HepG2 (cell line): ENCODE results near the gene NEGR1. TPM values are rescaled to one million over a fixed set of nuclear protein-coding genes. Genes with fewer than 3 reads are reported as not detected.

Source experiments
- ATAC-seq: fragments of 200-7000 bp; cut with Tn5 transposase; 3 replicates; pipeline ENCODE4 v1.9.1; 2020; ENCODE audit warnings: mild to moderate bottlenecking, moderate library complexity
- BruUV-seq: library from RNA; stranded (reverse); fragments of 400-500 nt; replicated peaks from 2 replicates; lab custom pipeline; 2021; lab: Mats Ljungman, UMichigan
- CTCF ChIA-PET: fragments of 300-600 bp; formaldehyde crosslinking; extraction: SDS; loops from one replicate; lab custom pipeline; 2021; ENCODE audit warnings: low total read pairs, inconsistent platforms, low intra/inter-chr PET ratio; lab: Yijun Ruan, JAX
- POLR2A ChIA-PET: fragments of 350-600 bp; sonication (Branson Sonifier 250); formaldehyde crosslinking; loops from one replicate; lab custom pipeline; 2020; ENCODE audit warnings: antibody characterized with exemption, inconsistent platforms; lab: Yijun Ruan, JAX
- DNase-seq: peaks from one replicate; pipeline ENCODE4 v3.0.0-alpha.2; 2015; ENCODE audit warnings: low spot score
- FAIRE-seq: peaks from 3 replicates; lab custom pipeline; 2011; peaks lifted over from hg19 to GRCh38; lab: Jason Lieb, UNC
- H2AFZ ChIP-seq: one replicate; pipeline ENCODE4 v1.6.1; 2011; ENCODE audit warnings: low read length, inconsistent platforms
- H3K27ac ChIP-seq: fragments of 300-600 bp; 3 replicates; pipeline ENCODE4 v1.8.0; 2011; ENCODE audit warnings: mixed run types, mild to moderate bottlenecking, mixed read lengths, low read length, inconsistent platforms; ENCODE audit not compliant: insufficient read depth; ENCODE audit errors: extremely low read length
- H3K27me3 ChIP-seq, 2 experiments: fragments of 200-600 bp in 1 of 2; 2 replicates in 1 of 2; 3 replicates in 1 of 2; pipeline versions ENCODE4 v1.6.0 to v1.8.0; 2011; ENCODE audit warnings: low read length in 2 of 2, mild to moderate bottlenecking in 2 of 2, moderate library complexity in 2 of 2, inconsistent platforms in 1 of 2; ENCODE audit not compliant: insufficient read depth in 2 of 2, control insufficient read depth in 1 of 2
- H3K36me3 ChIP-seq, 2 experiments: fragments of 200-600 bp in 1 of 2; replicated peaks in 1 of 2; 2 replicates in 1 of 2; 3 replicates in 1 of 2; pipeline versions ENCODE4 v1.5.1 to v1.8.0; 2011; ENCODE audit warnings: low read length in 2 of 2, inconsistent platforms in 1 of 2; ENCODE audit not compliant: insufficient read depth in 2 of 2, control insufficient read depth in 1 of 2
- H3K4me1 ChIP-seq: 2 replicates; pipeline ENCODE4 v1.5.1; 2012; ENCODE audit warnings: low read length, inconsistent platforms; ENCODE audit not compliant: insufficient read depth
- H3K4me2 ChIP-seq: 2 replicates; pipeline ENCODE4 v1.6.0; 2011; ENCODE audit warnings: low read depth, low read length, inconsistent platforms
- H3K4me3 ChIP-seq, 3 experiments: fragments of 200-600 bp in 1 of 3; sonication (generic), shearing (Covaris generic) in 1 of 3; replicated peaks in 1 of 3; 2 replicates each; pipeline ENCODE4 v1.5.1; 2011 to 2016; ENCODE audit warnings: low read length in 3 of 3, inconsistent platforms in 2 of 3, low read depth in 2 of 3, mild to moderate bottlenecking in 2 of 3, control low read depth in 1 of 3, mixed read lengths in 1 of 3; ENCODE audit not compliant: insufficient read depth in 1 of 3
- H3K79me2 ChIP-seq: one replicate; pipeline ENCODE4 v1.6.1; 2011; ENCODE audit warnings: low read length, inconsistent platforms; ENCODE audit not compliant: insufficient read depth
- H3K9ac ChIP-seq: 2 replicates; pipeline ENCODE4 v1.6.0; 2011; ENCODE audit warnings: mild to moderate bottlenecking, low read depth, low read length, inconsistent platforms; ENCODE audit not compliant: insufficient read depth
- H3K9me3 ChIP-seq: 2 replicates; pipeline ENCODE4 v1.5.1; 2012; ENCODE audit warnings: mild to moderate bottlenecking, low read length
- H4K20me1 ChIP-seq: 2 replicates; pipeline ENCODE4 v1.6.0; 2011; ENCODE audit warnings: inconsistent platforms, mild to moderate bottlenecking, low read length, moderate library complexity; ENCODE audit not compliant: insufficient read depth
- CEBPG ChIP-seq: IDR thresholded peaks from 2 replicates; pipeline ENCODE4 v1.6.1; 2016
- DNMT1 ChIP-seq: sonication (generic); formaldehyde crosslinking; IDR thresholded peaks from 2 replicates; pipeline ENCODE4 v1.5.1; 2020; ENCODE audit warnings: mild to moderate bottlenecking, missing genetic modification reagents
- HOXA5 ChIP-seq: sonication (generic); formaldehyde crosslinking; IDR thresholded peaks from 2 replicates; pipeline ENCODE4 v1.4.0; 2020; ENCODE audit warnings: missing genetic modification reagents
- MNT ChIP-seq: fragments of 450-650 bp; IDR thresholded peaks from 2 replicates; pipeline ENCODE4 v1.6.1; 2016
- NR2F6 ChIP-seq, 2 experiments: IDR thresholded peaks; 2 replicates each; pipeline ENCODE4 v1.6.1; 2016; ENCODE audit warnings: antibody characterized with exemption in 1 of 2, mild to moderate bottlenecking in 1 of 2
- PCBP1 ChIP-seq: fragments of 200-400 bp; formaldehyde crosslinking; IDR thresholded peaks from 2 replicates; pipeline ENCODE4 v1.6.1; 2017; ENCODE audit warnings: mild to moderate bottlenecking, low read depth, low read length, borderline replicate concordance
- SIN3A ChIP-seq: IDR thresholded peaks from 2 replicates; pipeline ENCODE4 v1.6.1; 2011; ENCODE audit warnings: low read depth, mild to moderate bottlenecking, control low read depth, low read length, borderline replicate concordance
- STAT5B ChIP-seq: sonication (generic); formaldehyde crosslinking; IDR thresholded peaks from 2 replicates; pipeline ENCODE4 v1.4.0; 2020; ENCODE audit warnings: missing genetic modification reagents
- ZNF251 ChIP-seq: sonication (generic); formaldehyde crosslinking; IDR thresholded peaks from 2 replicates; pipeline ENCODE4 v1.9.0; 2021; ENCODE audit warnings: mild to moderate bottlenecking, missing genetic modification reagents
- ZNF343 ChIP-seq: sonication (generic); formaldehyde crosslinking; IDR thresholded peaks from 2 replicates; pipeline ENCODE4 v1.4.0; 2020; ENCODE audit warnings: mild to moderate bottlenecking, missing genetic modification reagents
- WGBS: methylation state at CpG from one replicate; pipeline ENCODE4 v1.1.6; 2017; ENCODE audit warnings: low lambda C conversion rate; 5-methylcytosine and 5-hydroxymethylcytosine counted together
- in situ Hi-C: cut with HindIII; loops from 2 replicates; pipeline ENCODE4 v1.10.0; 2017; ENCODE audit warnings: low pct_unique_long_range_greater_than_20kb; ENCODE audit not compliant: extremely low pct_ligation_motif_present
- intact Hi-C: fragments of 100-400 bp; cut with micrococcal nuclease; formaldehyde crosslinking; loops from one replicate; pipeline ENCODE4 v1.10.0; 2022; ENCODE audit not compliant: unreplicated experiment
- polyA plus RNA-seq, 8 experiments: library from polyadenylated mRNA; depleted of rRNA in 3 of 8; stranded (reverse) in 7 of 8; unstranded in 1 of 8; fragments of >200 nt; fragmentation: Illumina TruSeq in 4 of 8; extraction: Trizol in 4 of 8; gene quantifications; 2 replicates each; pipeline versions ENCODE4 v1.2.1 to v1.2.3, GENCODE V29; 2011 to 2016; ENCODE audit warnings: low read depth in 4 of 8, missing spikeins in 1 of 8, mixed read lengths in 1 of 8; ENCODE audit not compliant: insufficient read depth in 1 of 8
- total RNA-seq, 5 experiments: library from RNA; depleted of rRNA; stranded (reverse); fragments of >200 nt; fragmentation: Illumina TruSeq; extraction: Trizol; gene quantifications; 2 replicates each; pipeline ENCODE4 v1.2.3, GENCODE V29; 2016; ENCODE audit warnings: low read depth in 1 of 5
- TF ChIP-seq, protein P1 (sequence below): sonication (generic); formaldehyde crosslinking; IDR thresholded peaks from 2 replicates; pipeline ENCODE4 v1.4.0; 2020; ENCODE audit warnings: missing genetic modification reagents

The NEGR1 gene
- total and polyA plus RNA-seq, 2 of the 13 experiments (the other 11 are each of a cell fraction or from before 2014, with no cell fraction given), result not detected

DNA sequence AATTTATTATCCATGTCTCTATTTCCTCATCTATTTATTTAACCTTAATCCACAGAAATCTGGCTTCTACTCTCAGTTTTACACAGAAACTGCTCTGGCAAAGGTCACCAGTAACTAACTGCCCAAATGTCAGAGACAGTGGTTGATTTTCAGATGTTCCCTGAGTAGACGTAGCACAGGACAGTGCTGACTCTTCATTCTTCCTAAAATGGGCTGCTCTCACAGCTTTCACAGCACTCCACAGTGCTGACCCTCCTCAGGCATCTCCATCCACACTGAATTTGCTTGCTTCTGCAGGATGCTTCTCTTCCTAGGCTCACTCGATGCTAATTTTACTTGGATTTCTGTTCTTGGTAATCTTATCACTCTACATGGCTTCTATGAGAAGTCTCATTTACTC lies 693.3 kb downstream of the NEGR1 start:
- WGBS, result 0% methylated on average over 2 of the region's 2 CpGs
- BruUV-seq, result no TSS peak
- Histone ChIP-seq H3K27me3 (no peaks in the 10 kb centered on the region), H3K4me2 (no peak overlapping the region)
- TF ChIP-seq NR2F6 (IDR thresholded peaks at IDR 0.05) (no peak), NR2F6 (CRISPR knock-in tag; IDR thresholded peaks at IDR 0.05) (no peak), SIN3A (no peak), STAT5B (CRISPR knock-in tag) (no peak), MNT (no peak)
- TF ChIP-seq, all 625 proteins: peak for 0
- H3K36me3 ChIP-seq, result no peaks in the 10 kb centered on the region
- no peak overlapping the region for H3K9ac ChIP-seq
- no peak for ATAC-seq
- ChIA-PET CTCF (no interaction called here), POLR2A (no interaction called here)
- H4K20me1 ChIP-seq, result no peaks in the 10 kb centered on the region
- H2AFZ ChIP-seq, result no peak overlapping the region
- H3K79me2 ChIP-seq, result no peaks in the 10 kb centered on the region
- DNase-seq, result no peak
- no peak overlapping the region for H3K27ac ChIP-seq
- H3K4me1 ChIP-seq, result no peaks in the 10 kb centered on the region
- no peak overlapping the region for H3K4me3 ChIP-seq
- intact Hi-C loops, result no loop called here
- no peak for FAIRE-seq
- no peaks in the 10 kb centered on the region for H3K9me3 ChIP-seq
- in situ Hi-C loops, result no loop called here

- ATAC-seq (no peak), DNase-seq (no peak), FAIRE-seq (no peak)
- H3K9ac ChIP-seq, result no peak overlapping the region
- no peaks in the 10 kb centered on the region for H3K4me1 ChIP-seq
- no peak overlapping the region for H3K4me2 ChIP-seq
- H4K20me1 ChIP-seq, result no peaks in the 10 kb centered on the region
- H2AFZ ChIP-seq, result no peak overlapping the region
- intact Hi-C loops, result no loop called here
- H3K9me3 ChIP-seq, result no peaks in the 10 kb centered on the region
- ChIA-PET POLR2A (no interaction called here), CTCF (no interaction called here)
- under 1% methylated on average over 3 of the region's 3 CpGs for WGBS
- H3K36me3 ChIP-seq, result no peaks in the 10 kb centered on the region
- H3K27me3 ChIP-seq, result no peaks in the 10 kb centered on the region
- no peaks in the 10 kb centered on the region for H3K79me2 ChIP-seq
- no TSS peak for BruUV-seq
- H3K4me3 ChIP-seq, result no peak overlapping the region
- H3K27ac ChIP-seq, result no peak overlapping the region
- in situ Hi-C loops, result no loop called here
- TF ChIP-seq PCBP1 (no peak), ZNF251 (no peak), ZNF343 (CRISPR knock-in tag) (no peak), HOXA5 (CRISPR knock-in tag) (no peak), CEBPG (CRISPR knock-in tag) (no peak), DNMT1 (no peak)
- TF ChIP-seq, protein P1, sequence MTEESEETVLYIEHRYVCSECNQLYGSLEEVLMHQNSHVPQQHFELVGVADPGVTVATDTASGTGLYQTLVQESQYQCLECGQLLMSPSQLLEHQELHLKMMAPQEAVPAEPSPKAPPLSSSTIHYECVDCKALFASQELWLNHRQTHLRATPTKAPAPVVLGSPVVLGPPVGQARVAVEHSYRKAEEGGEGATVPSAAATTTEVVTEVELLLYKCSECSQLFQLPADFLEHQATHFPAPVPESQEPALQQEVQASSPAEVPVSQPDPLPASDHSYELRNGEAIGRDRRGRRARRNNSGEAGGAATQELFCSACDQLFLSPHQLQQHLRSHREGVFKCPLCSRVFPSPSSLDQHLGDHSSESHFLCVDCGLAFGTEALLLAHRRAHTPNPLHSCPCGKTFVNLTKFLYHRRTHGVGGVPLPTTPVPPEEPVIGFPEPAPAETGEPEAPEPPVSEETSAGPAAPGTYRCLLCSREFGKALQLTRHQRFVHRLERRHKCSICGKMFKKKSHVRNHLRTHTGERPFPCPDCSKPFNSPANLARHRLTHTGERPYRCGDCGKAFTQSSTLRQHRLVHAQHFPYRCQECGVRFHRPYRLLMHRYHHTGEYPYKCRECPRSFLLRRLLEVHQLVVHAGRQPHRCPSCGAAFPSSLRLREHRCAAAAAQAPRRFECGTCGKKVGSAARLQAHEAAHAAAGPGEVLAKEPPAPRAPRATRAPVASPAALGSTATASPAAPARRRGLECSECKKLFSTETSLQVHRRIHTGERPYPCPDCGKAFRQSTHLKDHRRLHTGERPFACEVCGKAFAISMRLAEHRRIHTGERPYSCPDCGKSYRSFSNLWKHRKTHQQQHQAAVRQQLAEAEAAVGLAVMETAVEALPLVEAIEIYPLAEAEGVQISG, result no peak
These were observed 694.4 kb downstream of the NEGR1 start for GRCh38 chr1:71587961-71588360.
